Caco-2 (cell line): Measurements from ENCODE around the gene MGLL. TPM values are rescaled to one million over a fixed set of nuclear protein-coding genes. Genes with fewer than 3 reads are reported as not detected.

Source experiments
- BruUV-seq: library from RNA; stranded (reverse); fragments of 400-500 nt; replicated peaks from 2 replicates; lab custom pipeline; 2021; lab: Mats Ljungman, UMichigan
- CTCF ChIA-PET: fragments of 300-600 bp; sonication (Branson Sonifier 250); formaldehyde crosslinking; loops from one replicate; lab custom pipeline; 2022; ENCODE audit warnings: antibody characterized with exemption; lab: Charles Lee
- POLR2A ChIA-PET: fragments of 300-600 bp; sonication (Branson Sonifier 250); formaldehyde crosslinking; loops from one replicate; lab custom pipeline; 2022; ENCODE audit warnings: antibody characterized with exemption; lab: Charles Lee
- DNase-seq, 2 experiments: peaks; one replicate each; pipeline versions ENCODE4 v3.0.0 to v3.0.0-alpha.2; 2020 to 2022
- H3K27me3 ChIP-seq: replicated peaks from 2 replicates; pipeline ENCODE4 v1.6.0; 2011; ENCODE audit warnings: low read length; ENCODE audit not compliant: control insufficient read depth, insufficient read depth
- H3K36me3 ChIP-seq: 2 replicates; pipeline ENCODE4 v1.5.1; 2011; ENCODE audit warnings: low read length; ENCODE audit not compliant: control insufficient read depth, insufficient read depth
- H3K4me1 ChIP-seq: fragments of 250-450 bp; sonication (Bioruptor Pico); 2 replicates; pipeline ENCODE4 v1.5.1; 2020; ENCODE audit warnings: mild to moderate bottlenecking
- H3K4me3 ChIP-seq: 2 replicates; pipeline ENCODE4 v1.5.1; 2011; ENCODE audit warnings: low read depth, mild to moderate bottlenecking, control low read depth, low read length
- H3K9me3 ChIP-seq: fragments of 250-450 bp; sonication (Bioruptor Pico); 2 replicates; pipeline ENCODE4 v1.5.1; 2020; ENCODE audit warnings: mild to moderate bottlenecking, moderate library complexity
- H3K27ac Mint-ChIP-seq: one replicate; pipeline ENCODE4 v1.8.0; 2022; ENCODE audit warnings: mixed read lengths; ENCODE audit not compliant: unreplicated experiment
- H3K27me3 Mint-ChIP-seq: one replicate; pipeline ENCODE4 v1.8.0; 2022; ENCODE audit warnings: mixed read lengths; ENCODE audit not compliant: insufficient read depth, unreplicated experiment
- H3K36me3 Mint-ChIP-seq: one replicate; pipeline ENCODE4 v1.8.0; 2022; ENCODE audit warnings: mild to moderate bottlenecking, mixed read lengths; ENCODE audit not compliant: insufficient read depth, unreplicated experiment
- H3K4me1 Mint-ChIP-seq: one replicate; pipeline ENCODE4 v1.8.0; 2022; ENCODE audit warnings: low read depth, mixed read lengths; ENCODE audit not compliant: unreplicated experiment
- H3K4me3 Mint-ChIP-seq: one replicate; pipeline ENCODE4 v1.8.0; 2022; ENCODE audit warnings: mild to moderate bottlenecking, moderate library complexity, mixed read lengths; ENCODE audit not compliant: unreplicated experiment
- H3K9me3 Mint-ChIP-seq: one replicate; pipeline ENCODE4 v1.8.0; 2022; ENCODE audit warnings: mixed read lengths; ENCODE audit not compliant: unreplicated experiment
- CTCF ChIP-seq, 2 experiments: fragments of 200-600 bp in 1 of 2; IDR thresholded peaks; 1 replicate in 1 of 2; 2 replicates in 1 of 2; pipeline versions ENCODE4 v1.5.1 to v1.8.0; 2011 to 2022; ENCODE audit warnings: antibody characterized with exemption in 1 of 2, control low read depth in 1 of 2, inconsistent platforms in 1 of 2, low read depth in 1 of 2, low read length in 1 of 2, mild to moderate bottlenecking in 1 of 2, moderate library complexity in 1 of 2; ENCODE audit not compliant: insufficient read depth in 1 of 2, severe bottlenecking in 1 of 2, unreplicated experiment in 1 of 2
- intact Hi-C: fragments of 100-400 bp; cut with micrococcal nuclease; formaldehyde crosslinking; loops from one replicate; pipeline ENCODE4 v1.10.0; 2022; ENCODE audit not compliant: unreplicated experiment
- total RNA-seq: library from RNA; stranded (reverse); gene quantifications from 2 replicates; pipeline ENCODE4 v1.2.3, GENCODE V29; 2022

Gene MGLL
- total RNA-seq, 1 experiment from 2014 or later: 7.8 TPM

GRCh38 chr3:127796831-127797150 is 25.5 kb downstream of the MGLL start:
- no TSS peak for BruUV-seq
- H3K36me3 Mint-ChIP-seq: peaks cover 8% of the 10 kb centered on the region
- DNase-seq: no peak
- H3K9me3 Mint-ChIP-seq: no peaks in the 10 kb centered on the region
- TF ChIP-seq CTCF (IDR thresholded peaks at IDR 0.05; ENCODE audit: insufficient read depth in 1 of 2, low read depth in 1 of 2, low read length in 1 of 2, severe bottlenecking in 1 of 2, unreplicated experiment in 1 of 2): no peak
- no peak overlapping the region for H3K4me3 ChIP-seq
- H3K4me1 ChIP-seq: peaks cover 8% of the 10 kb centered on the region
- H3K27ac Mint-ChIP-seq: no peak overlapping the region
- ChIA-PET CTCF (interaction anchor here (0.5 kb wide), 1 partner anchor 101 kb away, joined by 6 read pairs; no protein-coding TSS in a partner anchor), POLR2A (no interaction called here)
- no peak overlapping the region for H3K4me3 Mint-ChIP-seq
- intact Hi-C loops: no loop called here
- H3K4me1 Mint-ChIP-seq: peaks cover 16% of the 10 kb centered on the region
- H3K9me3 ChIP-seq: no peaks in the 10 kb centered on the region
- H3K27me3 ChIP-seq: no peaks in the 10 kb centered on the region
- no peaks in the 10 kb centered on the region for H3K27me3 Mint-ChIP-seq
- no peaks in the 10 kb centered on the region for H3K36me3 ChIP-seq

- Histone ChIP-seq H3K27me3 (no peaks in the 10 kb centered on the region), H3K36me3 (no peaks in the 10 kb centered on the region), H3K4me1 (peaks cover 13% of the 10 kb centered on the region), H3K9me3 (no peaks in the 10 kb centered on the region), H3K4me3 (no peak overlapping the region)
- no peak for DNase-seq
- Mint-ChIP-seq H3K9me3 (no peaks in the 10 kb centered on the region), H3K4me1 (peaks cover 19% of the 10 kb centered on the region), H3K27ac (no peak overlapping the region), H3K36me3 (peaks cover 8% of the 10 kb centered on the region), H3K27me3 (no peaks in the 10 kb centered on the region), H3K4me3 (no peak overlapping the region)
- CTCF ChIA-PET: interaction anchor here (0.5 kb wide), 1 partner anchor 100 kb away, joined by 6 read pairs; no protein-coding TSS in a partner anchor
- POLR2A ChIA-PET: no interaction called here
- no peak for TF ChIP-seq CTCF (IDR thresholded peaks at IDR 0.05; ENCODE audit: insufficient read depth in 1 of 2, low read depth in 1 of 2, low read length in 1 of 2, severe bottlenecking in 1 of 2, unreplicated experiment in 1 of 2)
- BruUV-seq: no TSS peak
- intact Hi-C loops: no loop called here
Measured at GRCh38 chr3:127796045-127796830, 26.1 kb downstream of the MGLL start.

GRCh38 chr3:127794972-127795371 is 27.3 kb downstream of the MGLL start:
- Histone ChIP-seq H3K4me1 (peaks cover 22% of the 10 kb centered on the region), H3K27me3 (no peaks in the 10 kb centered on the region), H3K9me3 (no peaks in the 10 kb centered on the region), H3K36me3 (no peaks in the 10 kb centered on the region), H3K4me3 (no peak overlapping the region)
- POLR2A ChIA-PET: no interaction called here
- no peak for DNase-seq
- Mint-ChIP-seq H3K9me3 (no peaks in the 10 kb centered on the region), H3K4me3 (no peak overlapping the region), H3K27me3 (no peaks in the 10 kb centered on the region), H3K4me1 (peaks cover 26% of the 10 kb centered on the region), H3K27ac (peak overlapping the region; percentile 25), H3K36me3 (peaks cover 8% of the 10 kb centered on the region)
- intact Hi-C loops: no loop called here
- no peak for TF ChIP-seq CTCF (IDR thresholded peaks at IDR 0.05; ENCODE audit: insufficient read depth in 1 of 2, low read depth in 1 of 2, low read length in 1 of 2, severe bottlenecking in 1 of 2, unreplicated experiment in 1 of 2)
- no TSS peak for BruUV-seq
- CTCF ChIA-PET: no interaction called here
